Suppressor macrophage treated with lipopolysaccharide for 1 hour (primary cell): ENCODE measurements around the gene TAF9.
"Not testable (repeated sequence)": the region's sequence is repeated elsewhere in the genome, so short reads cannot be mapped to it uniquely, and the experiment has no call there.

Experiments
- DNase-seq, 3 donors: peaks; one replicate each; pipeline ENCODE4 v3.0.0-alpha.2; 2020 to 2022

TAF9 gene

DNA sequence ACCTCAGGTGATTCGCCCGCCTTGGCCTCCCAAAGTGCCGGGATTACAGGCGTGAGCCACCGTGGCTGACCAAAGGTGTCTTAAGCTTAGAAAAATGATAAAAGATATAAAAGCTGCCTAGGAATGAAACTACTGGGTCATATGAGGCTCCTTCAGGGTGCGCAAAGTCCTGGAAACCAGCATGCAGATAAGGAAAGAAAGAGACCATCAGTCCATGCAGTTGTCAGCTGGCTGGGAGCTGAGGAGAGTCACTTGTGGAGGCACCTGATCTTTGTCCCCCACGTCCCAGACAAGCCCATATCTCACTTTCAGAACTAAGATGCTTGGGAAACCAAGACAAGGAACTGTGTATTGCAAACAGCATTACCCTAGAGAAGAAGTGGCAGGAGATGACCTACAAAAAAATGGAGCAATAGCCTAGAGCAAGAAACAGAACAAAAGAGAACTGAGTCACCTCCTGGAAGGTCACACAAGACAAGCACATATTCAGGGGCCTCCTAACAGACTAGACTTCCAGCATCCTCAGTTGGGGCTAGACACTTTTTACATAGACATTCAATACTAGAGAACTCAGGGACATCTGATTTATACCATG, 33.9 kb downstream of the TAF9 start:
- DNase-seq = peak in 2 of 3 donors; percentile 32 to 52

DNA sequence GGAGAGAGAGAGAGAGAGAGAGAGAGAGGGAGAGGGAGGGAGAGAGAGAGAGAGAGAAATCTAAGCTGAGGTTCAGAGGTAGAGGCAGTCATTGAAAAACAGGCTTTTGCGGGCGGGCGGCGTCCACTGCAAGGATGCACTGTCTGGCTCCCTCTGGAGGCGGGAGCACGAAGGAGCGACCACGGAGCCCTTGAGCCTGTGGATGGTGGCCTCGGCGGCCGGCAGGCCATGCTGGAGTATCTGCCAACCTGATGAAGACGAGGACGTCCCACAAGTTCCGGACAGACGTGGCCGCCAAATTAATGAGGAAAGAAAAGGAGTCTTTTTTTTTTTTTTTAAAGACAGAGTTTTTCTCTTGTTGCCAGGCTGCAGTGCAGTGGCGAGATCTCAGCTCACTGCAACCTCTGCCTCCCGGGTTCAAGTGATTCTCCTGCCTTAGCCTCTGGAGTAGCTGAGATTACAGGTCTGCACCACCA, 34.5 kb downstream of the TAF9 start:
- peak; percentile 85 to 90 (median 88) for DNase-seq

DNA sequence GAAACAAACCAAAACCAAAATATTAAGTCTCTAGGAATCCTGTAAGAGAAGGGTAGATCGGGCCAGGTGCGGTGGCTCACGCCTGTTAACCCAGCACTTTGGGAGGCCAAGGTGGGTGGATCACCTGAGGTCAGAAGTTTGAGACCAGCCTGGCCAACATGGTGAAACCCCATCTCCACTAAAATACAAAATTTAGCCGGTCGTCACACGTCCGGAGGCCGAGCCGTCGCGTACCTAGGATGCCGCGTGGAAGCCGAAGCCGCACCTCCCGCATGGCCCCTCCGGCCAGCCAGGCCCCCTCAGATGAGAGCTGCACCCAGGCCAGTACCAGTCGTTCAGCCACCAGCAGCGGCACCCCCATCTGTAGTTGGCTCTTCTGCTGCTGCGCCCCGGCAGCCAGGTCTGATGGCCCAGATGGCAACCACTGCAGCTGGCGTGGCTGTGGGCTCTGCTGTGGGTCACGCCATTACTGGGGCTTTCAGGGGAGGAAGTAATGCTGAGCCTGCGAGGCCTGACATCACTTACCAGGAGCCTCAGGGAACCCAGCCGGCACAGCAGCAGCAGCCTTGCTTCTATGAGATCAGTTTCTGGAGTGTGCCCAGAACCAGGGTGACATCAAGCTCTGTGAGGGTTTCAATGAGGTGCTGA, 35.5 kb downstream of the TAF9 start:
- DNase-seq = not testable (repeated sequence)

DNA sequence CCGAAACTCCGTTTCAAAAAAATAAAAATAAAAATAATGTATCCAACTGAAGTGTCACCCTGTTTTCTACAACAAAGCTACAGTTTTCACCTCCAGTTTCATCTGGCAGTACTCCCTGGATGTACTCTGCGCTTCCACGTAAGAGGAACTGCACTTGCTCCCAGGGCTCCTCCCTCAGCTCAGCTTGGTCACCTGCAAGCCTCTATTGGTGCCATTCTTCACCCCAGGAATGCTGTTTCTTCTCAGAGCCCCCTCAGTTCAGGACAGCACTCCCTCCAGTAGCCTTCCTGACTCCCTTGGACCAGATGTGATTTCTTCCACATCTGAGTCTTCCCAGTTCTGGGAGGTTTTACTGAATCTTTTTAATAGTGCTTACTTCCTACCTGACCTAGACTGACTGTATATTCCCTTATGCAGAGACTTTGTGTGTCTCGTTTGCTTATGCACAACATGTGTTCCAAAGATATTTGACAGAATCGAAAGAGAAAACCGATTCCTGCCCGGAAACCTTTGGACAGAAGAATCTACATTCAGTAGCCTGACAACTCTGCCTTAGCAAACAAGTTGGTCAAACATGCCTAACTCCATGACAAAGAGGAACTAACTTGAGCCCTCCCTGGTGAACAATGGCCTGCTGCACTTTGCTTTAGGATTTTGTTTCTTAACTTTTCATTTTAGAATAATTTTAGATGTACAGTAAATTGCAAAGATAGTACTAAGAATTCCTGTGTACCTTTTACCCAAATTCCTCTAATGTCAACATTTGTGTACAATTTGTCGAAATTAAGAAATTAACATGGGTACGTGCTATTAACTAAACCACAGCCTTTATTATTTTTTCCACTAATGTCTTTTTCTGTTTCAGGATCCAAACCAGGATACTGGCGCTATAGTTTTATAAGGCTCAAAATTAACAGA, 37.5 kb downstream of the TAF9 start:
- DNase-seq = peak; percentile 21 to 44 (median 35)

DNA sequence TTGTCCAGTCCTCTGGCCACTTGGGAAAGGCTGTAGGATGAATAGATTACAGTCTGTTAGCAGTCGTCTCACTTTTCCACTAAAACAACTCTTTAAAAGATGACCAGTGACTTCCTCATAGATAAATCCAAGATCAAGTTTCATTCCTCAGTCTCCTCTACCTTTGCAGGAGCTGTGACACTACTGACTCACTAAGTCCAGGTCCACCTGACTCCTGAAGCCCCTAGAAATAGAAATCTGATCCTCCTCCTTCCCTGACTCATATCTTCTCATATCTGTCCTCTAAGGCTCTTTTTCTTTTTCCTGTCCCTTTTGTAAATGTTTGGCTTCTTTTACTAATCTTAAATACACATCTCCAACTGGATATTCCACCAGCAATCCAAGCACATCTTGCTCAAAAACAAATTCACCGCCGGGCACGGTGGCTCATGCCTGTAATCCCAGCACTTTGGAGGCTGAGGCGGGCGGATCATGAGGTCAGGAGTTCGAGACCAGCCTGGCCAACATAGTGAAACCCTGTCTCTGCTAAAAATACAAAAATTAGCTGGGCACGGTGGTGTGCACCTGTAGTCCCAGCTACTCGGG, 39.3 kb downstream of the TAF9 start:
- no peak for DNase-seq

DNA sequence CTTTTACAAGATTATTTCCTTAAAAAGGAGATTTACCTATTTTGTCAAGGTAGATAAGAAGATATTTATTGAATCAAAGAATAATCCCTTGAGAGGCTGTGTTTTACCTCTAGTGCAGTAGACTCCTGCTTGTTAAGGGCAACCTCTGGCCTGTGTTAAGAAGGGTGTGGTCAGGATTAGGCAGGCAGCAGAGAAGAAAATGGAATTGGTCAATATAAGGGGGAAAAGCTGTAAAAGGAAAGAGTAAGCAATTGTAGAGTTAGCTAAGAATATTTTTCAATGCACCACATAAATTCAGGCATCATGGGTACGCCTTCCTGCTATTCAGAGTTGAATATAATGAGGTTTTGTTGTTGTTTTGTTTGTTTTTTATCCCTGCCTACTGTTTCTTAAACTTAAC, 43.0 kb downstream of the TAF9 start:
- DNase-seq = no peak

DNA sequence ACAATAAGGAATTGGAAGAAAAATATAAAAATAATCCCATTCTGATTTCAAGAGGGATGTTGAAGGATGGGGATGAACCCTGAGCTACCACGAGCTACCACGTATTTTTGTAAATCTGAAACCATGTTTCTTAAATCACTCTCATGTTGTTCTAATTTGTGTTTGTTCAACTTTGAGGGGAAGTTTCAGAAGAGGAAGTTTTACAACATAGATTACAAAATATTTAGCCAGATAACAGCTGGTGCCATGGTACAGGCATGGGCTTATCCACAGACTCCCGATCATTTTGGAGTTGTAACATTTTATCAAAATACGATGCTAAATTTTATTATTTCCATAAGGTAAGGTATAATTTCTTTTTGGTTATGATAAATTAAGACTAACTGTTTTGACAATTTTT, 51.9 kb downstream of the TAF9 start:
- DNase-seq = peak; percentile 6 to 40 (median 26)

DNA sequence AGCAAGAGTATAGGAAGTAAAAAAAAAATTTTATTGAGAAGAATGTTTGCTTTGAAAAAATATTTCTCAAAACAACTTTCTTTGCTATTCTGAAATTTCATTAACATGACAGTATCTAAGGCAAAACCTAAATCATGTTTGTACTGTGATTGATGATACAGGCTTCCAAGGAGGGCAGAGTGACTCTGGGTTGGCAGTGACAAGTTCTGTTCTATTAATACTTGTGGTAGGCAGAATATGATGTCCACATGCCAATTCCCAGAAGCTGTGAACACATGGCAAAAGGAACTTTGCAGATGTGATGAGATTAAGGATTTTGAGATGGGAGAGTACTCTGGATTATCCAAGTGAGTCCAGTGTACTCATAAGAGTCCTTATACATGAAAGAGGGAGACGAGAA, 53.3 kb downstream of the TAF9 start:
- DNase-seq = no peak
